ENCODE measurements around the gene CD247.

The CD247 gene

DNA sequence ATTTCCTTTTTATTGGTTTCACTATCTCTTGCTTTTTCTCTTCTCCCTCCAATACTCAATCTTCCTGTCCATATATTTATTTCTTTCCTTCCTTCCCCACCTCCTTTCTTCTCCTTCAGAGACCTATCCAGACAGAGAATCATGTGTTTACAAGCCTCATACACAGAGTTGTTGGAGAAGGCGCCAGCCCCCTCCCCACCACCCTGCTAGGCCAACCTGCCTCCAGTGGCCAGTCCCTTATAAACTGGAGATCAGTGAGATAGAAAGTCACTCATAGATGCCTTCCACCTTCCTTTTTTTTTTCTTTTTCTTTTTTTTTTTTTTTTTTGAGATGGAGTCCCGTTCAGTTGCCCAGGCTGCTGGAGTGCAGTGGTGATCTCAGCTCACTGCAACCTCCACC is 53.3 kb downstream of the CD247 start:
- TF ChIP-seq, protein P1, sequence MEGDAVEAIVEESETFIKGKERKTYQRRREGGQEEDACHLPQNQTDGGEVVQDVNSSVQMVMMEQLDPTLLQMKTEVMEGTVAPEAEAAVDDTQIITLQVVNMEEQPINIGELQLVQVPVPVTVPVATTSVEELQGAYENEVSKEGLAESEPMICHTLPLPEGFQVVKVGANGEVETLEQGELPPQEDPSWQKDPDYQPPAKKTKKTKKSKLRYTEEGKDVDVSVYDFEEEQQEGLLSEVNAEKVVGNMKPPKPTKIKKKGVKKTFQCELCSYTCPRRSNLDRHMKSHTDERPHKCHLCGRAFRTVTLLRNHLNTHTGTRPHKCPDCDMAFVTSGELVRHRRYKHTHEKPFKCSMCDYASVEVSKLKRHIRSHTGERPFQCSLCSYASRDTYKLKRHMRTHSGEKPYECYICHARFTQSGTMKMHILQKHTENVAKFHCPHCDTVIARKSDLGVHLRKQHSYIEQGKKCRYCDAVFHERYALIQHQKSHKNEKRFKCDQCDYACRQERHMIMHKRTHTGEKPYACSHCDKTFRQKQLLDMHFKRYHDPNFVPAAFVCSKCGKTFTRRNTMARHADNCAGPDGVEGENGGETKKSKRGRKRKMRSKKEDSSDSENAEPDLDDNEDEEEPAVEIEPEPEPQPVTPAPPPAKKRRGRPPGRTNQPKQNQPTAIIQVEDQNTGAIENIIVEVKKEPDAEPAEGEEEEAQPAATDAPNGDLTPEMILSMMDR (IDR thresholded peaks at IDR 0.05; ENCODE audit: low read depth, low read length, missing control alignments), result no peak
- no peak overlapping the region for H3K4me3 ChIP-seq (replicated peaks; ENCODE audit: low read depth, low read length)
- DNase-seq (ENCODE audit: extremely low read depth, low read depth), result no peak

- TF ChIP-seq, protein P1 (IDR thresholded peaks at IDR 0.05; ENCODE audit: low read depth, low read length, missing control alignments), result no peak
- DNase-seq (ENCODE audit: extremely low read depth, low read depth), result no peak
- no peak overlapping the region for H3K4me3 ChIP-seq (replicated peaks; ENCODE audit: low read depth, low read length)
Measured at GRCh38 chr1:167463875-167464575, 54.3 kb downstream of the CD247 start.

- H3K4me3 ChIP-seq (replicated peaks; ENCODE audit: low read depth, low read length), result no peak overlapping the region
- TF ChIP-seq, protein P1 (IDR thresholded peaks at IDR 0.05; ENCODE audit: low read depth, low read length, missing control alignments), result no peak
- no peak for DNase-seq (ENCODE audit: extremely low read depth, low read depth)
Measured at GRCh38 chr1:167463080-167463479, 55.2 kb downstream of the CD247 start.

- TF ChIP-seq, protein P1 (IDR thresholded peaks at IDR 0.05; ENCODE audit: low read depth, low read length, missing control alignments), result no peak
Measured at GRCh38 chr1:167462341-167462740, 56.0 kb downstream of the CD247 start.

GRCh38 chr1:167460836-167461235 is 57.5 kb downstream of the CD247 start:
- TF ChIP-seq, protein P1 (IDR thresholded peaks at IDR 0.05; ENCODE audit: low read depth, low read length, missing control alignments), result no peak
- no peak overlapping the region for H3K4me3 ChIP-seq (replicated peaks; ENCODE audit: low read depth, low read length)
- DNase-seq (ENCODE audit: extremely low read depth, low read depth), result no peak

More at GRCh38 chr1:167462341-167462740, 56.0 kb downstream of the CD247 start:
- no peak for DNase-seq (ENCODE audit: extremely low read depth, low read depth)
- H3K4me3 ChIP-seq (replicated peaks; ENCODE audit: low read depth, low read length), result no peak overlapping the region

DNA sequence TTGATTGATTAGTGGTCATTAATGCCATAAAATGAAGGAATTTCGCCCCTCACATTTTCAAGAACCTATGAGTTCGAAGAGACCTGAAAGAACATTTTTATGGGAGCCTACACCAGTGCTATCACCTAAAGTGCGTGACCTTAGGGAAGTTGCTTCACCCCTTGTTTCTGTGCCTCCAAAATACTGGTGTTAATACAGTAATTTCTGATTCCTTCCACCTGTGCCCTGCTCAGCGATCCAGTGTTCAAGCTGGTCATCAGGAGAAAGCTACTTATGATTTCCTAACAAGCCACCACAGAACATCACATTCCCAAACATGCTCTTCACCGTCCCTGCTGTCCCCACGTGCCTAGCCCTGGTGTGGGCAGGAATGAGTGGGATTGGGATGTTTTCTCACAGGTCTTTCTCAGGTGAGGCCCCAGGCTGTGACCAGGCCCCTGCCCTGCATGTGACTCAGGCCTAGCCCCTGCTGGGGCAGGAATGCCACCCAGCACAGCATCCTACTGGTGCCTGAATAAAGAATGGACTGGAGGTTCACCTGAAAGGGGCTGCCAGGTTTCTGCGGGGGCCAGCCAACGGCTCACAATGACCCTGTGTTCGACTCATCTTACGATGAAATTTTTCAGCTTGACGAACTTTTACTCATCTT is 60.3 kb downstream of the CD247 start:
- TF ChIP-seq, protein P1 (IDR thresholded peaks at IDR 0.05; ENCODE audit: low read depth, low read length, missing control alignments), result no peak
- DNase-seq (ENCODE audit: extremely low read depth, low read depth), result no peak
- H3K4me3 ChIP-seq (replicated peaks; ENCODE audit: low read depth, low read length), result no peak overlapping the region

Measured in HFF-Myc (cell line).